Left ventricle myocardium superior (tissue), 1 donor: ENCODE results near the gene ABCA4. TPM values are rescaled to one million over a fixed set of nuclear protein-coding genes. Genes with fewer than 3 reads are reported as not detected.

Experiments
- total RNA-seq: library from RNA; stranded (reverse); fragmentation: NEBNext Ultra II Directional; extraction: Animal tissue kit (Norgen Biotek cat#: 25700); gene quantifications from one replicate; pipeline ENCODE4 v1.2.1, GENCODE V29; 2021
- donor health status: DM: no; HTN: yes; CAD: no; lungs with severe emphysema.

ABCA4 gene
- total RNA-seq, 1 donor from 2014 or later: 0.55 TPM

Other genes starting within 250 kb of the ABCA4 start
- 42.7 TPM for gene DNTTIP2, start 241.9 kb downstream of the ABCA4 start, total RNA-seq
- gene GCLM, start 211.7 kb downstream of the ABCA4 start, total RNA-seq: 10.9 TPM
- 25.9 TPM for gene ARHGAP29, start 116.4 kb upstream of the ABCA4 start, total RNA-seq